ENCODE measurements around the gene ZNF107.

DNA sequence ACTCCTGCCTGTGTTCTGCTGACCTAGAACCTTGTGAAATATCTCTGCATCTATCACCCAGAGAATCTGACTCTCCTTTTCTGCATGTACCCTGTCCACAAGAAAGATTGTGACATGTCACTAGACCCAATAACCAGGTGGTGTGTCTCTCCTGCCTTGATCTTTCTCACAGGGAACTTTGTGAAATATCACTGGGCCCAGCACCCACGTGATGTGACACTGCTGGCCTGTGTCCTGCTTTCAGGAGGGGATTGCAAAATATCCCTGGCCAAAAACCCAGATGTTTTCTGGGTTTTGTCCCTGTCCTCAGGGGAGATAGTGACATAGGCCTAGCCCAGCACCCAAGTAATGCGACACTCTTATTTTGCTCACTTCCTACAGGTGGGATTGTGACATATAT, 10.1 kb upstream of the ZNF107 start:
- TF ChIP-seq, protein P1, sequence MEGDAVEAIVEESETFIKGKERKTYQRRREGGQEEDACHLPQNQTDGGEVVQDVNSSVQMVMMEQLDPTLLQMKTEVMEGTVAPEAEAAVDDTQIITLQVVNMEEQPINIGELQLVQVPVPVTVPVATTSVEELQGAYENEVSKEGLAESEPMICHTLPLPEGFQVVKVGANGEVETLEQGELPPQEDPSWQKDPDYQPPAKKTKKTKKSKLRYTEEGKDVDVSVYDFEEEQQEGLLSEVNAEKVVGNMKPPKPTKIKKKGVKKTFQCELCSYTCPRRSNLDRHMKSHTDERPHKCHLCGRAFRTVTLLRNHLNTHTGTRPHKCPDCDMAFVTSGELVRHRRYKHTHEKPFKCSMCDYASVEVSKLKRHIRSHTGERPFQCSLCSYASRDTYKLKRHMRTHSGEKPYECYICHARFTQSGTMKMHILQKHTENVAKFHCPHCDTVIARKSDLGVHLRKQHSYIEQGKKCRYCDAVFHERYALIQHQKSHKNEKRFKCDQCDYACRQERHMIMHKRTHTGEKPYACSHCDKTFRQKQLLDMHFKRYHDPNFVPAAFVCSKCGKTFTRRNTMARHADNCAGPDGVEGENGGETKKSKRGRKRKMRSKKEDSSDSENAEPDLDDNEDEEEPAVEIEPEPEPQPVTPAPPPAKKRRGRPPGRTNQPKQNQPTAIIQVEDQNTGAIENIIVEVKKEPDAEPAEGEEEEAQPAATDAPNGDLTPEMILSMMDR (conservative IDR thresholded peaks at IDR 0.05 in 1 of 2, IDR thresholded peaks at IDR 0.05 in 1 of 2; ENCODE audit: low read depth in 1 of 2, low read length in 2 of 2) = no peak
- no peak for TF ChIP-seq EZH2 (IDR thresholded peaks at IDR 0.05; ENCODE audit: low read length, missing control alignments)
